HepG2 (cell line): ENCODE measurements around the gene OR2M4. TPM values are rescaled to one million over a fixed set of nuclear protein-coding genes. Genes with fewer than 3 reads are reported as not detected.

Source experiments
- ATAC-seq: fragments of 200-7000 bp; cut with Tn5 transposase; 3 replicates; pipeline ENCODE4 v1.9.1; 2020; ENCODE audit warnings: mild to moderate bottlenecking, moderate library complexity
- BruUV-seq: library from RNA; stranded (reverse); fragments of 400-500 nt; replicated peaks from 2 replicates; lab custom pipeline; 2021; lab: Mats Ljungman, UMichigan
- CTCF ChIA-PET: fragments of 300-600 bp; formaldehyde crosslinking; extraction: SDS; loops from one replicate; lab custom pipeline; 2021; ENCODE audit warnings: low total read pairs, inconsistent platforms, low intra/inter-chr PET ratio; lab: Yijun Ruan, JAX
- POLR2A ChIA-PET: fragments of 350-600 bp; sonication (Branson Sonifier 250); formaldehyde crosslinking; loops from one replicate; lab custom pipeline; 2020; ENCODE audit warnings: antibody characterized with exemption, inconsistent platforms; lab: Yijun Ruan, JAX
- DNase-seq: peaks from one replicate; pipeline ENCODE4 v3.0.0-alpha.2; 2015; ENCODE audit warnings: low spot score
- FAIRE-seq: peaks from 3 replicates; lab custom pipeline; 2011; peaks lifted over from hg19 to GRCh38; lab: Jason Lieb, UNC
- H2AFZ ChIP-seq: one replicate; pipeline ENCODE4 v1.6.1; 2011; ENCODE audit warnings: low read length, inconsistent platforms
- H3K27ac ChIP-seq: fragments of 300-600 bp; 3 replicates; pipeline ENCODE4 v1.8.0; 2011; ENCODE audit warnings: mixed run types, mild to moderate bottlenecking, mixed read lengths, low read length, inconsistent platforms; ENCODE audit not compliant: insufficient read depth; ENCODE audit errors: extremely low read length
- H3K27me3 ChIP-seq, 2 experiments: fragments of 200-600 bp in 1 of 2; 2 replicates in 1 of 2; 3 replicates in 1 of 2; pipeline versions ENCODE4 v1.6.0 to v1.8.0; 2011; ENCODE audit warnings: low read length in 2 of 2, mild to moderate bottlenecking in 2 of 2, moderate library complexity in 2 of 2, inconsistent platforms in 1 of 2; ENCODE audit not compliant: insufficient read depth in 2 of 2, control insufficient read depth in 1 of 2
- H3K36me3 ChIP-seq, 2 experiments: fragments of 200-600 bp in 1 of 2; replicated peaks in 1 of 2; 2 replicates in 1 of 2; 3 replicates in 1 of 2; pipeline versions ENCODE4 v1.5.1 to v1.8.0; 2011; ENCODE audit warnings: low read length in 2 of 2, inconsistent platforms in 1 of 2; ENCODE audit not compliant: insufficient read depth in 2 of 2, control insufficient read depth in 1 of 2
- H3K4me1 ChIP-seq: 2 replicates; pipeline ENCODE4 v1.5.1; 2012; ENCODE audit warnings: low read length, inconsistent platforms; ENCODE audit not compliant: insufficient read depth
- H3K4me2 ChIP-seq: 2 replicates; pipeline ENCODE4 v1.6.0; 2011; ENCODE audit warnings: low read depth, low read length, inconsistent platforms
- H3K4me3 ChIP-seq, 3 experiments: fragments of 200-600 bp in 1 of 3; sonication (generic), shearing (Covaris generic) in 1 of 3; replicated peaks in 1 of 3; 2 replicates each; pipeline ENCODE4 v1.5.1; 2011 to 2016; ENCODE audit warnings: low read length in 3 of 3, inconsistent platforms in 2 of 3, low read depth in 2 of 3, mild to moderate bottlenecking in 2 of 3, control low read depth in 1 of 3, mixed read lengths in 1 of 3; ENCODE audit not compliant: insufficient read depth in 1 of 3
- H3K79me2 ChIP-seq: one replicate; pipeline ENCODE4 v1.6.1; 2011; ENCODE audit warnings: low read length, inconsistent platforms; ENCODE audit not compliant: insufficient read depth
- H3K9ac ChIP-seq: 2 replicates; pipeline ENCODE4 v1.6.0; 2011; ENCODE audit warnings: mild to moderate bottlenecking, low read depth, low read length, inconsistent platforms; ENCODE audit not compliant: insufficient read depth
- H3K9me3 ChIP-seq: 2 replicates; pipeline ENCODE4 v1.5.1; 2012; ENCODE audit warnings: mild to moderate bottlenecking, low read length
- H4K20me1 ChIP-seq: 2 replicates; pipeline ENCODE4 v1.6.0; 2011; ENCODE audit warnings: inconsistent platforms, mild to moderate bottlenecking, low read length, moderate library complexity; ENCODE audit not compliant: insufficient read depth
- CREB1 ChIP-seq, 2 experiments: fragments of 450-650 bp in 1 of 2; IDR thresholded peaks; 2 replicates each; pipeline ENCODE4 v1.6.1; 2016 to 2017; ENCODE audit warnings: control low read depth in 1 of 2, mild to moderate bottlenecking in 1 of 2, missing compliant biosample characterization in 1 of 2, missing genetic modification characterization in 1 of 2
- PTBP1 ChIP-seq: fragments of 200-400 bp; formaldehyde crosslinking; IDR thresholded peaks from 2 replicates; pipeline ENCODE4 v1.6.1; 2018; ENCODE audit warnings: low read length, low read depth; ENCODE audit not compliant: poor library complexity, severe bottlenecking
- ZNF253 ChIP-seq: sonication (generic); formaldehyde crosslinking; IDR thresholded peaks from 2 replicates; pipeline ENCODE4 v1.8.0; 2022; ENCODE audit warnings: mild to moderate bottlenecking, missing genetic modification reagents, borderline replicate concordance
- ZNF33B ChIP-seq: sonication (generic); formaldehyde crosslinking; IDR thresholded peaks from 2 replicates; pipeline ENCODE4 v1.5.1; 2020; ENCODE audit warnings: mild to moderate bottlenecking, missing genetic modification reagents
- ZNF501 ChIP-seq: sonication (generic); formaldehyde crosslinking; IDR thresholded peaks from 2 replicates; pipeline ENCODE4 v1.5.1; 2020; ENCODE audit warnings: mild to moderate bottlenecking, moderate library complexity, missing genetic modification reagents
- ZNF550 ChIP-seq: sonication (generic); formaldehyde crosslinking; IDR thresholded peaks from 2 replicates; pipeline ENCODE4 v1.4.0; 2020; ENCODE audit warnings: mild to moderate bottlenecking, missing genetic modification reagents, borderline replicate concordance
- WGBS: methylation state at CpG from one replicate; pipeline ENCODE4 v1.1.6; 2017; ENCODE audit warnings: low lambda C conversion rate; 5-methylcytosine and 5-hydroxymethylcytosine counted together
- in situ Hi-C: cut with HindIII; loops from 2 replicates; pipeline ENCODE4 v1.10.0; 2017; ENCODE audit warnings: low pct_unique_long_range_greater_than_20kb; ENCODE audit not compliant: extremely low pct_ligation_motif_present
- intact Hi-C: fragments of 100-400 bp; cut with micrococcal nuclease; formaldehyde crosslinking; loops from one replicate; pipeline ENCODE4 v1.10.0; 2022; ENCODE audit not compliant: unreplicated experiment
- polyA plus RNA-seq, 8 experiments: library from polyadenylated mRNA; depleted of rRNA in 3 of 8; stranded (reverse) in 7 of 8; unstranded in 1 of 8; fragments of >200 nt; fragmentation: Illumina TruSeq in 4 of 8; extraction: Trizol in 4 of 8; gene quantifications; 2 replicates each; pipeline versions ENCODE4 v1.2.1 to v1.2.3, GENCODE V29; 2011 to 2016; ENCODE audit warnings: low read depth in 4 of 8, missing spikeins in 1 of 8, mixed read lengths in 1 of 8; ENCODE audit not compliant: insufficient read depth in 1 of 8
- total RNA-seq, 5 experiments: library from RNA; depleted of rRNA; stranded (reverse); fragments of >200 nt; fragmentation: Illumina TruSeq; extraction: Trizol; gene quantifications; 2 replicates each; pipeline ENCODE4 v1.2.3, GENCODE V29; 2016; ENCODE audit warnings: low read depth in 1 of 5
- TF ChIP-seq, protein P1 (sequence below): sonication (generic); formaldehyde crosslinking; IDR thresholded peaks from 2 replicates; pipeline ENCODE4 v1.4.0; 2020; ENCODE audit warnings: missing genetic modification reagents
- TF ChIP-seq, protein P2 (sequence below): sonication (generic); formaldehyde crosslinking; IDR thresholded peaks from 2 replicates; pipeline ENCODE4 v1.4.0; 2020; ENCODE audit warnings: missing genetic modification reagents
- TF ChIP-seq, protein P3 (sequence below): sonication (generic); formaldehyde crosslinking; IDR thresholded peaks from 2 replicates; pipeline ENCODE4 v1.5.0; 2020; ENCODE audit warnings: mild to moderate bottlenecking, missing genetic modification reagents, borderline replicate concordance
- TF ChIP-seq, protein P4 (sequence below): sonication (generic); formaldehyde crosslinking; IDR thresholded peaks from 2 replicates; pipeline ENCODE4 v1.5.0; 2020; ENCODE audit warnings: mild to moderate bottlenecking, missing genetic modification reagents

The OR2M4 gene
- total and polyA plus RNA-seq, 2 of the 13 experiments (the other 11 are each of a cell fraction or from before 2014, with no cell fraction given), result not detected

DNA sequence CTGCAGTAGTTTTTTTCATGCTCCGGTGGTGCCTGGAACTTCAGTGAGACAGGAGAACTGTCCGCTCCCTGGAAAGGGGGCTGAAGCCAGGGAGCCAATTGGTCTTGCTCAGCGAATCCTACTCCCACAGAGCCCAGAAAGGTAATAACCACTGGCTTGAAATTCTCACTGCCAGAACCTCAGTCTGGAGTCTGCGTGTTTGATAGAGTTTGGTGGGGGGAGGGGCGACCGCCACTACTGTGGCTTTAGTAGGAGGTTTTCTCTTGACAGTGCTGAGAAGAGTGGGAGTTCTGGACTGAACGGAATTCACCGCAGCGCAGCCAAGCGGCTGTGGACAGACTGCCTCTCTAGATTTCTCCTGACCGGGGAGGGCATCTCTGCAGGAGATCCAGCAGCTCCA, 42.2 kb upstream of the OR2M4 start:
- no peaks in the 10 kb centered on the region for H4K20me1 ChIP-seq
- no peaks in the 10 kb centered on the region for H3K36me3 ChIP-seq
- DNase-seq (no peak), FAIRE-seq (no peak), ATAC-seq (no peak)
- peaks cover 90% of the 10 kb centered on the region for H3K9me3 ChIP-seq
- ChIA-PET CTCF (no interaction called here), POLR2A (no interaction called here)
- no peak overlapping the region for H3K27ac ChIP-seq
- no peak overlapping the region for H2AFZ ChIP-seq
- H3K4me2 ChIP-seq, result no peak overlapping the region
- 29% methylated on average over 6 of the region's 11 CpGs for WGBS
- TF ChIP-seq ZNF33B (no peak), ZNF501 (CRISPR knock-in tag) (no peak), CREB1 (IDR thresholded peaks at IDR 0.05) (no peak), CREB1 (CRISPR knock-in tag; IDR thresholded peaks at IDR 0.05) (no peak), ZNF253 (CRISPR knock-in tag) (no peak), ZNF550 (CRISPR knock-in tag) (no peak), PTBP1 (no peak)
- TF ChIP-seq, protein P1, sequence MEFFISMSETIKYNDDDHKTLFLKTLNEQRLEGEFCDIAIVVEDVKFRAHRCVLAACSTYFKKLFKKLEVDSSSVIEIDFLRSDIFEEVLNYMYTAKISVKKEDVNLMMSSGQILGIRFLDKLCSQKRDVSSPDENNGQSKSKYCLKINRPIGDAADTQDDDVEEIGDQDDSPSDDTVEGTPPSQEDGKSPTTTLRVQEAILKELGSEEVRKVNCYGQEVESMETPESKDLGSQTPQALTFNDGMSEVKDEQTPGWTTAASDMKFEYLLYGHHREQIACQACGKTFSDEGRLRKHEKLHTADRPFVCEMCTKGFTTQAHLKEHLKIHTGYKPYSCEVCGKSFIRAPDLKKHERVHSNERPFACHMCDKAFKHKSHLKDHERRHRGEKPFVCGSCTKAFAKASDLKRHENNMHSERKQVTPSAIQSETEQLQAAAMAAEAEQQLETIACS (CRISPR knock-in tag), result no peak
- TF ChIP-seq, protein P2, sequence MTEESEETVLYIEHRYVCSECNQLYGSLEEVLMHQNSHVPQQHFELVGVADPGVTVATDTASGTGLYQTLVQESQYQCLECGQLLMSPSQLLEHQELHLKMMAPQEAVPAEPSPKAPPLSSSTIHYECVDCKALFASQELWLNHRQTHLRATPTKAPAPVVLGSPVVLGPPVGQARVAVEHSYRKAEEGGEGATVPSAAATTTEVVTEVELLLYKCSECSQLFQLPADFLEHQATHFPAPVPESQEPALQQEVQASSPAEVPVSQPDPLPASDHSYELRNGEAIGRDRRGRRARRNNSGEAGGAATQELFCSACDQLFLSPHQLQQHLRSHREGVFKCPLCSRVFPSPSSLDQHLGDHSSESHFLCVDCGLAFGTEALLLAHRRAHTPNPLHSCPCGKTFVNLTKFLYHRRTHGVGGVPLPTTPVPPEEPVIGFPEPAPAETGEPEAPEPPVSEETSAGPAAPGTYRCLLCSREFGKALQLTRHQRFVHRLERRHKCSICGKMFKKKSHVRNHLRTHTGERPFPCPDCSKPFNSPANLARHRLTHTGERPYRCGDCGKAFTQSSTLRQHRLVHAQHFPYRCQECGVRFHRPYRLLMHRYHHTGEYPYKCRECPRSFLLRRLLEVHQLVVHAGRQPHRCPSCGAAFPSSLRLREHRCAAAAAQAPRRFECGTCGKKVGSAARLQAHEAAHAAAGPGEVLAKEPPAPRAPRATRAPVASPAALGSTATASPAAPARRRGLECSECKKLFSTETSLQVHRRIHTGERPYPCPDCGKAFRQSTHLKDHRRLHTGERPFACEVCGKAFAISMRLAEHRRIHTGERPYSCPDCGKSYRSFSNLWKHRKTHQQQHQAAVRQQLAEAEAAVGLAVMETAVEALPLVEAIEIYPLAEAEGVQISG (CRISPR knock-in tag), result no peak
- TF ChIP-seq, protein P3, sequence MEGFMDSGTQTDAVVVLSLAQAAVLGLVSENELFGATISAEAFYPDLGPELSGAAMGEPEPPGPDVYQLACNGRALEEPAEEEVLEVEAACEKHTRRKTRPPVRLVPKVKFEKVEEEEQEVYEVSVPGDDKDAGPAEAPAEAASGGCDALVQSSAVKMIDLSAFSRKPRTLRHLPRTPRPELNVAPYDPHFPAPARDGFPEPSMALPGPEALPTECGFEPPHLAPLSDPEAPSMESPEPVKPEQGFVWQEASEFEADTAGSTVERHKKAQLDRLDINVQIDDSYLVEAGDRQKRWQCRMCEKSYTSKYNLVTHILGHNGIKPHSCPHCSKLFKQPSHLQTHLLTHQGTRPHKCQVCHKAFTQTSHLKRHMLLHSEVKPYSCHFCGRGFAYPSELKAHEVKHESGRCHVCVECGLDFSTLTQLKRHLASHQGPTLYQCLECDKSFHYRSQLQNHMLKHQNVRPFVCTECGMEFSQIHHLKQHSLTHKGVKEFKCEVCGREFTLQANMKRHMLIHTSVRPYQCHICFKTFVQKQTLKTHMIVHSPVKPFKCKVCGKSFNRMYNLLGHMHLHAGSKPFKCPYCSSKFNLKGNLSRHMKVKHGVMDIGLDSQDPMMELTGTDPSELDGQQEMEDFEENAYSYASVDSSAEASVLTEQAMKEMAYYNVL (CRISPR knock-in tag), result no peak
- TF ChIP-seq, protein P4, sequence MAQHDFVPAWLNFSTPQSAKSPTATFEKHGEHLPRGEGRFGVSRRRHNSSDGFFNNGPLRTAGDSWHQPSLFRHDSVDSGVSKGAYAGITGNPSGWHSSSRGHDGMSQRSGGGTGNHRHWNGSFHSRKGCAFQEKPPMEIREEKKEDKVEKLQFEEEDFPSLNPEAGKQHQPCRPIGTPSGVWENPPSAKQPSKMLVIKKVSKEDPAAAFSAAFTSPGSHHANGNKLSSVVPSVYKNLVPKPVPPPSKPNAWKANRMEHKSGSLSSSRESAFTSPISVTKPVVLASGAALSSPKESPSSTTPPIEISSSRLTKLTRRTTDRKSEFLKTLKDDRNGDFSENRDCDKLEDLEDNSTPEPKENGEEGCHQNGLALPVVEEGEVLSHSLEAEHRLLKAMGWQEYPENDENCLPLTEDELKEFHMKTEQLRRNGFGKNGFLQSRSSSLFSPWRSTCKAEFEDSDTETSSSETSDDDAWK (CRISPR knock-in tag), result no peak
- BruUV-seq, result no TSS peak
- in situ Hi-C loops, result no loop called here
- no peak overlapping the region for H3K9ac ChIP-seq
- no peaks in the 10 kb centered on the region for H3K27me3 ChIP-seq
- H3K4me1 ChIP-seq, result no peaks in the 10 kb centered on the region
- H3K79me2 ChIP-seq, result no peaks in the 10 kb centered on the region
- intact Hi-C loops, result no loop called here
- H3K4me3 ChIP-seq, result no peak overlapping the region
